Activated T-helper 17 cell treated with anti-CD3 and anti-CD28 coated beads, Interleukin-2, amount 50 U/mL, for 72 hours (primary cell): ENCODE data around the gene CD81. TPM values are rescaled to one million over a fixed set of nuclear protein-coding genes. Genes with fewer than 3 reads are reported as not detected.

Experiments used
- ATAC-seq: fragments of 150-1000 bp; cut with Tn5 transposase; replicated peaks from 2 replicates; pipeline ENCODE4 v1.10.0; 2021; ENCODE audit warnings: mild to moderate bottlenecking, moderate library complexity
- H3K27ac Mint-ChIP-seq: one replicate; pipeline ENCODE4 v1.8.0; 2022; ENCODE audit warnings: mixed read lengths
- H3K27me3 Mint-ChIP-seq: one replicate; pipeline ENCODE4 v1.8.0; 2022; ENCODE audit warnings: mixed read lengths
- H3K36me3 Mint-ChIP-seq: one replicate; pipeline ENCODE4 v1.8.0; 2022; ENCODE audit warnings: low read depth, mild to moderate bottlenecking, mixed read lengths
- H3K4me1 Mint-ChIP-seq: one replicate; pipeline ENCODE4 v1.8.0; 2022; ENCODE audit warnings: mixed read lengths
- H3K4me3 Mint-ChIP-seq: one replicate; pipeline ENCODE4 v1.8.0; 2022; ENCODE audit warnings: mild to moderate bottlenecking, mixed read lengths
- H3K9me3 Mint-ChIP-seq: one replicate; pipeline ENCODE4 v1.8.0; 2022; ENCODE audit warnings: mixed read lengths
- total RNA-seq, 2 donors: library from RNA; stranded (reverse); gene quantifications; one replicate each; pipeline ENCODE4 v1.2.3, GENCODE V29; 2022

CD81 gene
- total RNA-seq, 2 donors from 2014 or later = 147 to 170 TPM

DNA sequence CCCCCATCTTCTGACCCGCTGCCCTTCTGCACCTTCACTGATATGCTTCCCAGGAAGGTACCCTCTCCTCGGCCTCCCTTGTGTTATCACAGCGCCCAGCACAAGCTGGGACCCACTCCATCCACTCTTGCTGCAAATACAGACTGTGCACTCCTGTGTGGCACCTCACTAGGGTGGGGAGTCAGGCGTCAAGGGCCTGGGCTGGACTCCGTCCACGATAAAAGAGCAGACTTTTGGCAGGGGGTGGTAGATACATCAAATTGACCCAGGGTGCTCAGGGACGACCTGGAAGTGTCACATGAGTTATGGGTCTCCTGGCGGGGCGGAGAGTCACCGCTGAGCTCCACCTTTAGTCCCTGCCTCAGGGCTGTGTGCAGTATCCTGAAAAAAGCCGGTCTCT lies 66.3 kb downstream of the CD81 start:
- Mint-ChIP-seq H3K9me3 (no peaks in the 10 kb centered on the region), H3K27ac (no peak overlapping the region), H3K4me1 (peaks cover 15% of the 10 kb centered on the region), H3K4me3 (peak overlapping the region; percentile 10), H3K36me3 (no peaks in the 10 kb centered on the region), H3K27me3 (no peaks in the 10 kb centered on the region)
- ATAC-seq = no peak

DNA sequence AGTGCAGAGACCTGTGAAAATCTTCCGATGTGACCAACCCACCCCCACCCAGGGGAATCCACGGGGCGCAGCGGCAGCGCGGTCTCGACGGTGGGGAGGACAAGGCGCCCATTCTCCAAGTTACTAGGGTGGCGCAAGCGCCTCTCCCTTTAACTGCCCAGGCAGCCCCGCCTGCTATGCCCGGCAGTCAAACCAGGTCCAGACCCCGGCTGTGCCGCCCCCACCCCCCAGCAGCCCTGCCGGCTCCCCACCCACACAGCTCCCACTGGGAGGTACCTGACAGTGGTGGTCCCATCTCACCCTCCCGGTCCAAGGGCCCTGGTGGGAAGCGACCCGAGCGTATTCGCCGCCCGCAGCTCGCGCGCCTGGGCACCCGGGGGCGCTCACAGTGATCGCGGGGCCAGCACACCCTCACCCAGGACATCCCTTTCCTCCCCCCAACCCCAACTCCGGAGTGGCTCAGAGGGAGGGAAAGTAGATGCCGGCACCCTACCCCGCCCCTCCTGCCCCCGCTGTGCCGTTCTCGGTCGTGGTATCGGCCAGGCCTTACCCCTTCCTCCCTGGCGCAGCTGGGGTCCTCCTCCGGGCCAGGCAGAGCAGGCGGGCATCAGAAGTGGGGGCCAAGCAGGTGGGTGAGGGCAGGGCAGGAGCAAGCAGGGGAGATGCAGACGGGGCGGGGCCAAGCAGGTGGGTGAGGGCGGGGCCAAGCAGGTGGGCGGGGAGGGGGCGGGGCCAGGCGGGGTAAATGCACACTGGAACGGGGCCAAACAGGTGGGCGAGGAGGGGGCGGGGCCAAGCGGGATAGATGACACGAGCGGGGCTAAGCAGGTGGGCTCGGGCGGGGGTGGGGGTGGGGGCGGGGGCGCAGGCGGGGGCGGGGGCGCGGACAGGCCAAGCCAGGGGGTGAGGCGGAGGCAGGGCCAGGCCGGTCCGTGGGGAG lies 67.0 kb downstream of the CD81 start, which contains the start of gene TRPM5:
TSS of gene TRPM5 (minus strand) at position 634 of the 940 bp plus-strand sequence. CDS start 21,478 bp downstream, outside the sequence.
- peak; percentile 27 for ATAC-seq
- no peaks in the 10 kb centered on the region for H3K36me3 Mint-ChIP-seq
- H3K27ac Mint-ChIP-seq = peak within 1 kb of the TSS; percentile 75
- peak within 1 kb of the TSS; percentile 91 for H3K4me3 Mint-ChIP-seq
- no peaks in the 10 kb centered on the region for H3K9me3 Mint-ChIP-seq
- H3K4me1 Mint-ChIP-seq = peaks cover 15% of the 10 kb centered on the region
- H3K27me3 Mint-ChIP-seq = no peaks in the 10 kb centered on the region

DNA sequence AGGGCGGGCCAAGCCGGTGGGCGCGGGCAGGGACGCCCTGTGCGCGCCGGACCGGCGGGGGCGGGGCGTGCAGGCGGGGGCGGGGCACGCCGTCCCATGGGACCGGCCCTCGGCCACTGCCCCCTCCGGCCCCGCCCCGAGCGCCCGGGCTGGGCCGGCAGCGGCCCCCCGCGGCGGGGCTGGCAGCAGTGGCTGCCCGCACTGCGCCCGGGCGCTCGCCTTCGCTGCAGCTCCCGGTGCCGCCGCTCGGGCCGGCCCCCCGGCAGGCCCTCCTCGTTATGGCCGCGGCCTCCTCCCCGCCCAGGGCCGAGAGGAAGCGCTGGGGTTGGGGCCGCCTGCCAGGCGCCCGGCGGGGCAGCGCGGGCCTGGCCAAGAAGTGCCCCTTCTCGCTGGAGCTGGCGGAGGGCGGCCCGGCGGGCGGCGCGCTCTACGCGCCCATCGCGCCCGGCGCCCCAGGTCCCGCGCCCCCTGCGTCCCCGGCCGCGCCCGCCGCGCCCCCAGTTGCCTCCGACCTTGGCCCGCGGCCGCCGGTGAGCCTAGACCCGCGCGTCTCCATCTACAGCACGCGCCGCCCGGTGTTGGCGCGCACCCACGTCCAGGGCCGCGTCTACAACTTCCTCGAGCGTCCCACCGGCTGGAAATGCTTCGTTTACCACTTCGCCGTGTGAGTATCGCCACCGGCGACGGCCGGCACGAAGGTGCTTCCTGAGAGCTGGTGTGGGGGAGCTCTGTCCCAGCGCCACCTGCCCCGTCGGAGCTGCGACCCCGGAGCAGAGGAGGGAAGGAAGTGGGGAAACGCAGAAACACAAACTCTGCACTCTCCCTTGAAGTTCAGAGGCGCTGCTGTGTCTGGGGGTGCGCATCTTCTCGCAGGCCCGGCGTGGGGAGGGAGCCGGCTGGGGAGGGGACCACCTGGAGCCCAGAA lies 68.0 kb downstream of the CD81 start, which contains the start of gene KCNQ1:
TSS of gene KCNQ1 (plus strand) at position 188 of the 925 bp plus-strand sequence. CDS start at position 279, 91 bp downstream.
- peak within 1 kb of the TSS; percentile 91 for H3K4me3 Mint-ChIP-seq
- no peaks in the 10 kb centered on the region for H3K36me3 Mint-ChIP-seq
- ATAC-seq = peak; percentile 78
- no peaks in the 10 kb centered on the region for H3K9me3 Mint-ChIP-seq
- no peaks in the 10 kb centered on the region for H3K27me3 Mint-ChIP-seq
- peaks cover 15% of the 10 kb centered on the region for H3K4me1 Mint-ChIP-seq
- H3K27ac Mint-ChIP-seq = peak within 1 kb of the TSS; percentile 75

DNA sequence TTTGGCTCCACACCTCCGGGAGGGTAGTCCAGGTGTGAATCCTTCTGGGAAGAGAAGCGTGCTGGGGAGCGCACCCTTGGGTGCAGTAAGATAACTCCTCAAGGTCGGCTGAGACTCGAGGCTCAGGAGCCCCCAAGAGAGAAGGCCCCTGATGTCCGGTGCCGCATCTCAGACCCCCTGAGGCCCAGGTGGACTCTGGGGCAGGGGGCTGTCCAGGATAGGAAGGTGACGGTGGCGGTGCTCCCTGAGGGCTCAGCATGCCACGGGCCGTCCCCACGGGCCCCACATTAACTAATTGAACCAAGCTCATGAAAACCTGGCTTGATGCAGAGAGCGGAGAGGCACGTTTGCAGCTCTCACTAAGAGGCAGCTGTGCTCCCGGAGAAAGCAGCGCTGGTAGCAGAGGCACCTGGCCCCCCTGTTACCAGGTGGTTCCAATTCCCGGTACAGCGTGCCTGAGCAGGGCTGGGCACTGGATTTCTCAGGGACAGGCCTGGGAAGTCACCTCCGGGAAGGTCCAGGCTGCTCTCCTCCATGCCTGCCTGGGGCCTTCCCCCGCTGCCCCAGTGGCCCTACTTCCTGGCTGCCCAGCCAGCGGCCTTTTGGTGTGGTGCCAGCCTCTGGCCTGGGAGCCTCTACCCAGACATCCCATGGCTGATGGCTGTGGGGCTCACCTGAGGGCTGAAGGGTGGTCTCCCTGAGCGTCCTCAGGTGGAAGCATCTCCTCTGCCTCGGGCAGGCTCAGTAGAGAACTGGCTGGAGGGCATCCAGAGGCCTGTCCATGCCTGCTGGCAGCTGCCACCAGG lies 68.8 kb downstream of the CD81 start:
- no peak for ATAC-seq
- H3K36me3 Mint-ChIP-seq = no peaks in the 10 kb centered on the region
- no peaks in the 10 kb centered on the region for H3K27me3 Mint-ChIP-seq
- peak overlapping the region; percentile 91 for H3K4me3 Mint-ChIP-seq
- H3K4me1 Mint-ChIP-seq = peaks cover 15% of the 10 kb centered on the region
- H3K9me3 Mint-ChIP-seq = no peaks in the 10 kb centered on the region
- H3K27ac Mint-ChIP-seq = peak overlapping the region; percentile 75

DNA sequence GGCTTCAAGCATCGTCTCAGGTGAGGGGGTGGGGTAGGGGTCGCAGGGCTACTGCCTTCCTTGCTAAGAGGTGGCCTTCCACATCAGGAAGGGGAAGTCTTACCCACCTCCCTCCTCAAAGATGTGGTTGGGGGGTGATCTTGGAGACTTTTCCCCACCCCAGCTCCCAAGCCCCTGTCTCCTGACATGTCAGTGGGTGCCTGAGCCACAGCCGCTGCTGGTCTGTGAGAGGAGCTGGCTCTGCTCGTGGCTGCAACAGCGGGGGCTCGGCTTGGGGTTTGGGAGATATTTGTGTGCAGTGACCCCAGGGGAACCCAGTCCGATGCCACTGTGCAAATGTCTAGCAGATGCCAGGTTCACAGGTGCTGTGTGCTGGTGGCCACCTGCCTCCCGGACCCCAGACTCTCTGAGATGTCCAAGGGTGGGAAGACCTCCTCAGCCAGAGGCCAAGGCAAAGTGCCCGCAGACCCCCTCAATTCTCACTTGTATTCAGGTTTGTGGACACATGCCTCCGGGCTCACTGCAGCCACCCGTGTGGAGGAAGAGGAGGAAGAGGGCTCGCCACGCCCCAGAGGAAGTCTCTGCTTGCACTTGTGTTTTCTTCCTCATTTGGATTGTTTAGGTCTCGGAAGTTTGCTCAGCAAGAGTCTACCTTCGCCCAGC lies 69.6 kb downstream of the CD81 start:
- peak overlapping the region; percentile 72 for H3K27ac Mint-ChIP-seq
- H3K9me3 Mint-ChIP-seq = no peaks in the 10 kb centered on the region
- peak overlapping the region; percentile 91 for H3K4me3 Mint-ChIP-seq
- H3K36me3 Mint-ChIP-seq = no peaks in the 10 kb centered on the region
- ATAC-seq = no peak
- H3K27me3 Mint-ChIP-seq = no peaks in the 10 kb centered on the region
- H3K4me1 Mint-ChIP-seq = peaks cover 15% of the 10 kb centered on the region

Other genes starting within 250 kb of the CD81 start
- 100 to 1,000 TPM in 1 of 2 donors, 1 to 10 TPM in 1; 7.4 to 287 TPM for gene IGF2, start 237.9 kb upstream of the CD81 start, total RNA-seq
- not detected for gene INS, start 216.1 kb upstream of the CD81 start, total RNA-seq
- not detected for gene TH, start 205.5 kb upstream of the CD81 start, total RNA-seq
- 1 to 10 TPM; 1.2 to 5.1 TPM for gene ASCL2, start 106.7 kb upstream of the CD81 start, total RNA-seq
- gene C11orf21, start 75.4 kb upstream of the CD81 start, total RNA-seq = 10 to 100 TPM in 1 of 2 donors, 1 to 10 TPM in 1; 8.4 to 24.6 TPM
- gene TSPAN32, start 75.3 kb upstream of the CD81 start, total RNA-seq = 10 to 100 TPM in 1 of 2 donors, 1 to 10 TPM in 1; 8.1 to 14.8 TPM
- gene TSSC4, start 23.4 kb downstream of the CD81 start, total RNA-seq = 10 to 100 TPM; 19.7 to 58.7 TPM
- not detected for gene TRPM5, start 67.2 kb downstream of the CD81 start, total RNA-seq
- gene KCNQ1, start 67.7 kb downstream of the CD81 start, total RNA-seq = 1 to 10 TPM; 7.0 to 9.7 TPM